GM12875 (cell line): ENCODE results near the gene SLC9A8.

ENCODE experiments used
- H3K4me3 ChIP-seq: one replicate; pipeline ENCODE4 v1.5.1; 2011; ENCODE audit warnings: low read depth, low read length, control low read depth
- TF ChIP-seq, protein P1 (sequence below): IDR thresholded peaks from 2 replicates; pipeline ENCODE4 v1.5.1; 2011; ENCODE audit warnings: low read depth, mild to moderate bottlenecking, control low read depth, inconsistent platforms, low read length, moderate library complexity, borderline replicate concordance; ENCODE audit not compliant: insufficient read depth

SLC9A8 gene

GRCh38 chr20:49868964-49869363, 56.3 kb downstream of the SLC9A8 start:
- TF ChIP-seq, protein P1, sequence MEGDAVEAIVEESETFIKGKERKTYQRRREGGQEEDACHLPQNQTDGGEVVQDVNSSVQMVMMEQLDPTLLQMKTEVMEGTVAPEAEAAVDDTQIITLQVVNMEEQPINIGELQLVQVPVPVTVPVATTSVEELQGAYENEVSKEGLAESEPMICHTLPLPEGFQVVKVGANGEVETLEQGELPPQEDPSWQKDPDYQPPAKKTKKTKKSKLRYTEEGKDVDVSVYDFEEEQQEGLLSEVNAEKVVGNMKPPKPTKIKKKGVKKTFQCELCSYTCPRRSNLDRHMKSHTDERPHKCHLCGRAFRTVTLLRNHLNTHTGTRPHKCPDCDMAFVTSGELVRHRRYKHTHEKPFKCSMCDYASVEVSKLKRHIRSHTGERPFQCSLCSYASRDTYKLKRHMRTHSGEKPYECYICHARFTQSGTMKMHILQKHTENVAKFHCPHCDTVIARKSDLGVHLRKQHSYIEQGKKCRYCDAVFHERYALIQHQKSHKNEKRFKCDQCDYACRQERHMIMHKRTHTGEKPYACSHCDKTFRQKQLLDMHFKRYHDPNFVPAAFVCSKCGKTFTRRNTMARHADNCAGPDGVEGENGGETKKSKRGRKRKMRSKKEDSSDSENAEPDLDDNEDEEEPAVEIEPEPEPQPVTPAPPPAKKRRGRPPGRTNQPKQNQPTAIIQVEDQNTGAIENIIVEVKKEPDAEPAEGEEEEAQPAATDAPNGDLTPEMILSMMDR = no peak
- H3K4me3 ChIP-seq = no peak overlapping the region

DNA sequence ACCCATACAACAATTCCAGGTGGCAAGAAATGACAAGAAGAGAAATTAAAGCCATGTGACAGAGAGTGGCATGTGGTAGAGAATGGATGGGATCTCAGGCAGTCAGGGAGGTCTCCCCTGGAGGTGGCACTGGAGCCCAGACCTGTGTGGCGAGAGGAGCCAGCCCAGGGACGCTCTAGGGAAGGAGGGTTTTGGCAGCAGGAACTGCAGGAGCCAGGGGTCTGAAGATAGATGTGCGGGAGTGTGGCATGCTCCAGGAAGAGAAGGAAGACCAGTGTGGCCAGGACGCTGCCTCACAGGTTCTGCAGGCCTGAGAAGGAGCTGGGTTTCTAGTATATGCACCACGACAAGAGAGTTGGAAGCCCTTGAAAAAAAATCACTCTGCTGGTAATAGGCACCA, 57.6 kb downstream of the SLC9A8 start:
- no peak overlapping the region for H3K4me3 ChIP-seq
- TF ChIP-seq, protein P1 = no peak

DNA sequence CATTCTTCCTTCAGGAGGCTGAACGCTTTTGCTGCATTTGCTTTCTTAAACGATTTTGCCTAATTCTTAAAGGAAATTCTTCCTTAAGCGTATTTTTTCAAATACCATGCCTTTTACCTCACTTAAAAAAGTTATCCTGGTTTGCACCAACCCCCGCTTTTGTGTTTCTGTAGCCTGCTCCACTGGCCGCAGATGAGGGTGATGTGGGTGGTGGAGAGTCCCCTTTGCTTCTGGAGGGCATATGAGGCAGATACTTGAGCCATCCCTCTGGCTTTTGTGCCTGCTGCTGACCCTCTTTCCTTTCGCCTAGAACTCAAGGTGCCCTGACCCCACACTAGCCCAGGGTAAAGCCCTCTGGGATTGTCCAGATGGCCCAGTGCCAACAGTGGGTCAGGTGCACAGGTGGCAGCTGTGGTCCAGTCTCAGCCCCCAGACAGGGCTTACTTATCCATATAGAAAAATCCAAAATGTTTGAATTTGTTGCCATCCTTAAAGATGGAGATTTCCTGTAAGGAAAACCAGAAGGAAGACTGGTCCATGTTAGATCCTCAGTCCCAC, 58.8 kb downstream of the SLC9A8 start:
- TF ChIP-seq, protein P1 = no peak
- no peak overlapping the region for H3K4me3 ChIP-seq

- H3K4me3 ChIP-seq = no peak overlapping the region
- TF ChIP-seq, protein P1 = no peak
Observed at GRCh38 chr20:49872056-49872455, 59.4 kb downstream of the SLC9A8 start.

- no peak overlapping the region for H3K4me3 ChIP-seq
- TF ChIP-seq, protein P1 = no peak
Observed at GRCh38 chr20:49874696-49875095, 62.1 kb downstream of the SLC9A8 start.

GRCh38 chr20:49877386-49877921, 64.8 kb downstream of the SLC9A8 start:
- TF ChIP-seq, protein P1 = no peak

GRCh38 chr20:49878977-49879376, 66.3 kb downstream of the SLC9A8 start:
- H3K4me3 ChIP-seq = no peak overlapping the region
- TF ChIP-seq, protein P1 = no peak

More at GRCh38 chr20:49877386-49877921, 64.8 kb downstream of the SLC9A8 start:
- H3K4me3 ChIP-seq = no peak overlapping the region
